IgD-negative memory B cell (primary cell): ENCODE data around the gene FAM181B. TPM values are rescaled to one million over a fixed set of nuclear protein-coding genes. Genes with fewer than 3 reads are reported as not detected.

Experiments used
- H3K27ac Mint-ChIP-seq, 3 donors: one replicate each; pipeline ENCODE4 v1.8.0; 2020 to 2022; ENCODE audit warnings: mild to moderate bottlenecking in 3 of 3, mixed read lengths in 3 of 3, moderate library complexity in 1 of 3
- H3K27me3 Mint-ChIP-seq: one replicate; pipeline ENCODE4 v1.8.0; 2021; ENCODE audit warnings: mixed read lengths
- H3K36me3 Mint-ChIP-seq: one replicate; pipeline ENCODE4 v1.8.0; 2020; ENCODE audit warnings: mild to moderate bottlenecking, mixed read lengths
- H3K4me1 Mint-ChIP-seq, 3 donors: one replicate each; pipeline ENCODE4 v1.8.0; 2020 to 2022; ENCODE audit warnings: mixed read lengths in 3 of 3, mild to moderate bottlenecking in 1 of 3
- H3K4me3 Mint-ChIP-seq, 4 donors: one replicate each; pipeline ENCODE4 v1.8.0; 2020 to 2022; ENCODE audit warnings: mild to moderate bottlenecking in 4 of 4, mixed read lengths in 4 of 4, moderate library complexity in 3 of 4
- H3K9me3 Mint-ChIP-seq, 3 donors: one replicate each; pipeline ENCODE4 v1.8.0; 2020 to 2021; ENCODE audit warnings: mixed read lengths in 3 of 3, mild to moderate bottlenecking in 1 of 3
- polyA plus RNA-seq: library from polyadenylated mRNA; unstranded; fragments of 300-500 nt; fragmentation: Illumina TruSeq; gene quantifications from one replicate; pipeline ENCODE4 v1.2.3, GENCODE V29; 2021

FAM181B gene
- polyA plus RNA-seq = not detected

DNA sequence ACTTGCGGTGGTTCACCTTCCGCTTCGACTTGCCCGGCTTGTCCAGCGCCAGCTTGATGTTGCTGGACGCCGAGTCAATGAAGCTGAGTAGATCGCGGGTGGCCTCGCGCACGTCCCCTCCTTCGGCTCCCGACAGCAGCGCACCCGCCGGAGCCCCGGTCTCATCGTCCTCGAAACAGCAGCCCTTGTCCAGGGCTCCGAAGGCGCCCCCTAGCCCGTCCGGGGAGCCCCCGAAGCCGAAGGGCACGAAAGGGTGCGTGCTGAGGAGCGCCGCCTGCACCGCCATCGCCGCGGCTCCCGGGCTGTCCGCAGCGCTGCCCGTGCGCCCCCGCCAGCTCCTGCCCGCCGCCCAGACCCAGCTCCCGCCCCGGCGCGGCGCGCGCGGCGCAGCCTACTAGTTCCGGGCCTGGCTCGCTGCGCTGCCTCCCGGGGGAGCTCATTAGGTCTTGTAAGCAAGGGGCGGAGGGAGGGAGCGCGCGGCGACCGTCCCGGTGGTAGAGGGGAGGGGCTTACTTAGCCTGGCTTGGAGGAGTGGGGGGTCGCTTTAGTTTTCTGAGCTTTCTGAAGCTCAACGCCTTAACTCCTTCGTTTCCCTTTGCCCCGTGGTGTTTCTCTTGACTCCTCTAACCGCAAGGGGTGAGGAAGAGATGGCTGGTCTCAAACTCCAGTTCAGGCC lies at the start of gene FAM181B:
Gene FAM181B (minus strand): TSS at position 421 of the 676 bp plus-strand sequence. CDS start 135 bp downstream, at position 286.
- peaks cover 2% of the 10 kb centered on the region for H3K36me3 Mint-ChIP-seq
- H3K4me1 Mint-ChIP-seq = peaks cover 0 to 10% (median 5%) of the 10 kb centered on the region in 3 donors
- H3K4me3 Mint-ChIP-seq = peak within 1 kb of the TSS; percentile 48 to 87 (median 82)
- peaks cover 0 to 2% (median 0%) of the 10 kb centered on the region in 3 donors for H3K9me3 Mint-ChIP-seq
- H3K27me3 Mint-ChIP-seq = peaks cover 48% of the 10 kb centered on the region
- no peak within 1 kb of the TSS for H3K27ac Mint-ChIP-seq

DNA sequence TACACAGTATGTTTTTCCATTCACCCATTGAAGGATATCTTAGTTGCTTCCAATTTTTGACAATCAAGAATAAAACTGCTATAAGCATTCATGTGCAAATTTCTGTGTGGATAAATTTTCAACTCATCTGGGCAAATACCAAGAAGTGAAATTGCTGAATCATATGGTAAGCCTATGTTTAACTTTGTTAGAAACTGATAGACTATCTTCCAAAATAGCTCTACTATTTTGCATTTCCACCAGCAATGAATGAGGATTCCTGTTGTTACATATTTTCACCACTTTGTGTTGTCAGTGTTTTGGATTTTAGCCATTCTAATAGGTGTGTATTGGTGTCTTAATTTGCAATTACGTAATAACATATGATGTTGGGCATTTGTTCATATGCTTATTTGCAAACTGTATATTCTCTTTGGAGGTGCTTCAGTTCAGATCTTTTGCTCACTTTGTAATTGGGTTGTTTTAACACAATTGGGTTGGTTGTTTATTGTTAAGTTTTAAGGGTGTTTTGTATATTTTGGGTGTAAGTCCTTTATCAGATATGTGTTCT lies 49.2 kb upstream of the FAM181B start:
- no peaks in the 10 kb centered on the region for H3K4me1 Mint-ChIP-seq
- no peak overlapping the region for H3K4me3 Mint-ChIP-seq
- H3K9me3 Mint-ChIP-seq = peaks cover 6 to 16% (median 10%) of the 10 kb centered on the region in 3 donors
- H3K27ac Mint-ChIP-seq = no peak overlapping the region
- H3K27me3 Mint-ChIP-seq = peaks cover 7% of the 10 kb centered on the region
- peaks cover 1% of the 10 kb centered on the region for H3K36me3 Mint-ChIP-seq

- H3K4me3 Mint-ChIP-seq = no peak overlapping the region
- peaks cover 3% of the 10 kb centered on the region for H3K36me3 Mint-ChIP-seq
- peaks cover 12% of the 10 kb centered on the region for H3K27me3 Mint-ChIP-seq
- no peaks in the 10 kb centered on the region for H3K4me1 Mint-ChIP-seq
- peaks cover 9 to 29% (median 11%) of the 10 kb centered on the region in 3 donors for H3K9me3 Mint-ChIP-seq
- no peak overlapping the region for H3K27ac Mint-ChIP-seq
Measured at GRCh38 chr11:82778776-82779175, 45.1 kb upstream of the FAM181B start.

DNA sequence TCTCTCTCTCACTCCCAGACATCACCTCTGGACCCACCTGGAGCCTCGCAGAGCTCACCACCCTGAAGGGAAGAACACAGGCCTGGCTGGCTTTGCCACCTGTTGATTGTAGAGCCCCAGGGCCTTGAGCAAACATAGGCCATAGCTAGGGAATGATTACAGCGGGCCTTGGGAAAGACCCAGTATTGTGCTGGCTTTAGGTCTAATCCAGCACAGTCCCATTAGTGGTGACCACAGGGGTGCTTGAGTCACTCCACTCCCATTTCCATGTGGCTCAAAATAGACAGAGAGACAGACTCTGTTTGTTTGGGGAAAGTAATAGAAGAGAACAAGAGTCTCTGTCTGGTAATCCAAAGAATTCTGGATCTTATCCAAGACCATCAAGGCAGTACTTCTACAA lies 42.7 kb upstream of the FAM181B start:
- H3K27me3 Mint-ChIP-seq = peaks cover 13% of the 10 kb centered on the region
- peaks cover 3% of the 10 kb centered on the region for H3K36me3 Mint-ChIP-seq
- H3K4me3 Mint-ChIP-seq = no peak overlapping the region
- no peak overlapping the region for H3K27ac Mint-ChIP-seq
- no peaks in the 10 kb centered on the region for H3K4me1 Mint-ChIP-seq
- peaks cover 3 to 18% (median 6%) of the 10 kb centered on the region in 3 donors for H3K9me3 Mint-ChIP-seq

- Mint-ChIP-seq H3K36me3 (peaks cover 3% of the 10 kb centered on the region), H3K9me3 (peaks cover 2 to 15% (median 4%) of the 10 kb centered on the region in 3 donors), H3K4me1 (no peaks in the 10 kb centered on the region), H3K4me3 (no peak overlapping the region), H3K27ac (no peak overlapping the region), H3K27me3 (peaks cover 10% of the 10 kb centered on the region)
Measured at GRCh38 chr11:82775736-82776346, 42.2 kb upstream of the FAM181B start.

DNA sequence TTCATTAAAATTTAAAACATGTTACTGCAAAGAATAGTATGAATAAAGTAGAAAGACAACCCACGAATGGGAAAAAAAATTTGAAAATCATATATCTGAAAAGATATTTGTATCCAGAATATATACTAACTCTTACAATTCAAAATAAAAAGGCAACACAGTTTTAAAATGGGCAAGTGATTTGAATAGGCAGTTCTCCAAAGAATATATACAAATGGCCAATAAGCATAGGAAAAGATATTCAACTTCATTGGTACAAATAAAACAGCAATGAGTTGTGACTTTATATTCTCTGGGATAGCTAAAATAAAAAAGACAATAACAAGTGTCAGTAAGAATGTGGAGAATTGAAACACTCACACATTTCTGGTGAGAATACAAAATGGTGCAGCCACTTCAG lies 41.6 kb upstream of the FAM181B start:
- H3K27ac Mint-ChIP-seq = no peak overlapping the region
- H3K4me1 Mint-ChIP-seq = no peaks in the 10 kb centered on the region
- no peak overlapping the region for H3K4me3 Mint-ChIP-seq
- peaks cover 2 to 15% (median 3%) of the 10 kb centered on the region in 3 donors for H3K9me3 Mint-ChIP-seq
- H3K36me3 Mint-ChIP-seq = peaks cover 3% of the 10 kb centered on the region
- H3K27me3 Mint-ChIP-seq = peaks cover 10% of the 10 kb centered on the region

- Mint-ChIP-seq H3K27ac (no peak overlapping the region), H3K27me3 (peaks cover 8% of the 10 kb centered on the region), H3K36me3 (no peaks in the 10 kb centered on the region), H3K4me3 (no peak overlapping the region), H3K9me3 (peaks cover 0 to 2% (median 2%) of the 10 kb centered on the region in 3 donors), H3K4me1 (no peaks in the 10 kb centered on the region)
Measured at GRCh38 chr11:82771781-82772180, 38.1 kb upstream of the FAM181B start.

DNA sequence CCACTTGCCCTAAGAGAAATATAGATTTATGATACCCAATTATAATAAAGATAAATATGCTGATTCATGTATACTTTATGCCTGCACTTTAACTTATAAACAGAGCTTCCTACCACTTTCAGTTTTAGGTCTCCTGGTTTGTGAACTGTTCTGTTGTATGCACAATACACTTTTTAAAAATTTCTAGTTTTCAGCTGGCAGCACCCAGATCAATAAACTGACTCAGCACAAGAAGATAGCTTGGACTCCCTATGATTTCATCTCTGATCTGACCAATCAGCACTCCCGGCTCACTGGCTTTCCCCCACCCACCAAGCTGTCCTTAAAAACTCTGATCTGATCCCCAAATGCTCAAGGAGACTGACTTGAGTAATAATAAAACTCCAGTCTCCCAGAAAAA lies 33.5 kb upstream of the FAM181B start:
- peaks cover 6% of the 10 kb centered on the region for H3K27me3 Mint-ChIP-seq
- H3K4me1 Mint-ChIP-seq = no peaks in the 10 kb centered on the region
- no peak overlapping the region for H3K4me3 Mint-ChIP-seq
- H3K27ac Mint-ChIP-seq = no peak overlapping the region
- no peaks in the 10 kb centered on the region for H3K9me3 Mint-ChIP-seq
- H3K36me3 Mint-ChIP-seq = no peaks in the 10 kb centered on the region

DNA sequence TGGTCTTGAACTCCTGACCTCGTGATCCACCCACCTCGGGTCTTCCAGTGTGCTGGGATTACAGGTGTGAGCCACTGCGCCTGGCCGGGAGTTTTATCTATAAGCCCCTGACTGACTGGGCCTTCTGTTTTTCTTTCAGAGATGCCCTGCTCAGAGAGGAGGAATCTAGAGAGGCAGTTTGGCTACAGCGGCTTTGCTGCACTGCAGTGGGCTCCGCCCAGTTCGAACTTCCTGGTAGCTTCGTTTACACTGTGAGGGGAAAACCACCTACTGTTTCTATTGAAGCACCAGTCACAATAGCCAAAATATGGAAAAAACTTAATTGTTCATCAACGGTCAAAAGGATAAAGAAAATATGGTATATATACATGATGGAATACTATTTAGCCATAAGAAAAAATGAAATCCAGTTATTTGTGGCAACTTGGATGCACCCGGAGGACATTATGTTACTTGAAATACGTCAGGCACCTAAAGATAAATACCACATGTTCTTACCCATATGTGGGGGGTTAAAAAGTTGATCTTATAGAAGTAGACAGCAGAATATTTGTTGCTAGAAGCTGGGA lies 31.9 kb upstream of the FAM181B start:
- H3K9me3 Mint-ChIP-seq = no peaks in the 10 kb centered on the region
- H3K36me3 Mint-ChIP-seq = no peaks in the 10 kb centered on the region
- H3K27ac Mint-ChIP-seq = no peak overlapping the region
- H3K4me1 Mint-ChIP-seq = no peaks in the 10 kb centered on the region
- H3K4me3 Mint-ChIP-seq = no peak overlapping the region
- peaks cover 6% of the 10 kb centered on the region for H3K27me3 Mint-ChIP-seq

DNA sequence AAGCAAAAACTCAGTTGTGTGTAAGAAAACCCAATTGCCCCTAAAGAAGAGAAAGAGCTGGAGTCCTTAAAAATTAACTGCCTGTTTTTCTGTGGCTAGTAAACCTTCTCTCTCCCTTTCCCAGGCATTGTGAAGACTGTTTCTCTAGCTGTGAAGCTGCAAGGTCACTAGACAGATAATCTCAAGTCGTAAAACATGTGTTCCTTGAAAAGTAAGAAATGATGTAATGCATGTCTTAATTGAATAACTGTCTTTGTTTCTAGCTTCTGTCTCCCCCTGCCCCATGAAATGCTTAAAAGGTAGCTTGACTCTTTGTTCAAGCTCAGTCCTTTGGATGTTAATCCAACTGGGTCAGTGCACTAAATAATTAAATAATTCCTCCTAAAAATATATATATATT lies 29.5 kb upstream of the FAM181B start:
- peaks cover 6% of the 10 kb centered on the region for H3K27me3 Mint-ChIP-seq
- no peak overlapping the region for H3K27ac Mint-ChIP-seq
- no peak overlapping the region for H3K4me3 Mint-ChIP-seq
- peaks cover 0 to under 1% (median 0%) of the 10 kb centered on the region in 3 donors for H3K4me1 Mint-ChIP-seq
- no peaks in the 10 kb centered on the region for H3K36me3 Mint-ChIP-seq
- H3K9me3 Mint-ChIP-seq = no peaks in the 10 kb centered on the region

DNA sequence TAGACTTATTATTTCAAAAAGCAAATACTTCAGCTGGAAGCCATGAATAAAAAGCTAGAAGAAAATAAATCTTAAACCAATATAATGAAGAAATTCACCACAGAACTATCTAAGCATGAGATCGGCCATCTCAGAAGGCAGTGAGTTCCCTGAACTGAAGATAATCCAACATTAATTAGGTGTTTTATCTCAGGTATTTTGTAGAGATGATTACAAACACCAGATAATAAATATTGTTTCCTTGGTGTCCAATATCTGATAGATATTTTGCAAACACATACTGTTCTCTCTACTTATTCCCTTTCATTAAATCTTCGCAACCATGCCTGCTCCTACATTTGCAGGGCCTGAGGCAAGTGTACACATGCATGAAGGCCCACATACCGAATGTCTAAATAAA lies 26.0 kb upstream of the FAM181B start:
- Mint-ChIP-seq H3K27ac (no peak overlapping the region), H3K36me3 (no peaks in the 10 kb centered on the region), H3K9me3 (peaks cover 0 to 2% (median 0%) of the 10 kb centered on the region in 3 donors), H3K4me1 (peaks cover 0 to 19% (median 17%) of the 10 kb centered on the region in 3 donors), H3K27me3 (no peaks in the 10 kb centered on the region), H3K4me3 (no peak overlapping the region)

DNA sequence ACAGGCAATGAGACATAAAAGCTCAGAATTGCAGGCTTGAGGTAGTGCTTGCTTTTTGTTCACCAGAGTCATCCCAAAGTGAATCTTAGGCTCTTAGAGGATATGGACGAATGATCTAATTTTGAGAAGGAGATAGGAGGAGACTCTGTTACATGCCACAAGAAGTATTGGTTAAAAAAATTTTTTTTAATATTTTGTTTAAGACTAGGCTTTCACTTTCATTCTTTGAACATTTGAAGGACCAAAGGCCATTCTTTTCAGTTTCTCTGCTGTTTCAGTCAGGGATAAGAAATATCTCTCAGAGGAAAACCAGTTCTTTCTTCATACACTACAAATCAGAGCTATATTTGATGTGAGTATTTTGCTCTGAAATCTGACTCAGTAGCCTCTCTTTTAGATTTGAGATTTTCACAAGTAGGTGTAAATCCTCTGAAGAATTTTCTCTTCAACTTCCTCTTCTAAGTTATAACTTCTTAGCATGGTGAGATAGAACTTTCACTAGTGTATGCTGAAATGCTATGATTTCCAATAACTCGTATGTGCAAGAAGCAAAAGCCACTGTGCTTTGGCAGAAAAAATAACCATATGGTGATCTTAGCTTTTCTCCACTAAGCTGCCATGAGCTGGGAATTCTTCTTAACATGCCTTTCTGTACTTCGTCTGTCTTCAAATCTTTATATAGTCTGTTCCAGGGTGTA lies 24.1 kb upstream of the FAM181B start:
- H3K27ac Mint-ChIP-seq = no peak overlapping the region
- H3K27me3 Mint-ChIP-seq = no peaks in the 10 kb centered on the region
- H3K9me3 Mint-ChIP-seq = peaks cover 0 to 2% (median 0%) of the 10 kb centered on the region in 3 donors
- H3K4me1 Mint-ChIP-seq = peaks cover 0 to 19% (median 17%) of the 10 kb centered on the region in 3 donors
- H3K4me3 Mint-ChIP-seq = peak overlapping the region in 2 of 4 donors; percentile 3 to 31
- no peaks in the 10 kb centered on the region for H3K36me3 Mint-ChIP-seq

- Mint-ChIP-seq H3K36me3 (no peaks in the 10 kb centered on the region), H3K9me3 (peaks cover 0 to 2% (median 0%) of the 10 kb centered on the region in 3 donors), H3K27ac (no peak overlapping the region), H3K4me1 (peaks cover 0 to 19% (median 17%) of the 10 kb centered on the region in 3 donors), H3K4me3 (peak overlapping the region in 3 of 4 donors; percentile 31 to 81 (median 77)), H3K27me3 (no peaks in the 10 kb centered on the region)
Measured at GRCh38 chr11:82756765-82757639, 23.3 kb upstream of the FAM181B start.

DNA sequence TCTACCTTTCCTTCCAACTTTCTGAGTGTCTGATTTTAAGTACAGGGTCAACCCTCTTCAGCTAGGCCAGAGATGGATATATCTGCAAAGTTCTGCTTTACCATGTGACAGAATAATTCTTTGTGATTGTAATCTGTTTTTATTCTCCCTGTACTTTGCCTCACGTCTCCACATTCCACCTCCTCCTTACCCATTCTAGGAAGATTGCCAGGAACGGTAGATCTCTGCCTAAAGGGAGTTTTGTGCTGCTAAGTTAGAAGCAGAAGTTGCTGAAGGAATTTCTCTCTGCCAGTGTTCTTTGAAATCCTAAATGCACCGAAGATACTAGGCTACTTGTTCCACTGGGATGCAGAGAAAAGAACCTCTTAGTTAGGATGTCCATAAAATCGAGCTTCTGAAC lies 20.7 kb upstream of the FAM181B start:
- Mint-ChIP-seq H3K27me3 (no peaks in the 10 kb centered on the region), H3K36me3 (no peaks in the 10 kb centered on the region), H3K4me1 (peaks cover 3 to 31% (median 28%) of the 10 kb centered on the region in 3 donors), H3K27ac (no peak overlapping the region), H3K9me3 (peaks cover 0 to 2% (median 0%) of the 10 kb centered on the region in 3 donors), H3K4me3 (no peak overlapping the region)
